Subcutaneous abdominal adipose tissue (tissue), 5 donors: ENCODE data around the gene NBEAL2.

Source experiments
- H3K27ac ChIP-seq: one replicate; pipeline ENCODE4 v1.7.0; 2013; ENCODE audit warnings: low read depth, mild to moderate bottlenecking, inconsistent platforms, low read length, moderate library complexity
- H3K27me3 ChIP-seq, 5 donors: one replicate each; pipeline ENCODE4 v1.7.0; 2013; ENCODE audit warnings: low read length in 5 of 5, inconsistent platforms in 1 of 5; ENCODE audit not compliant: control insufficient read depth in 5 of 5, insufficient read depth in 4 of 5
- H3K36me3 ChIP-seq, 5 donors: one replicate each; pipeline ENCODE4 v1.7.0; 2013; ENCODE audit warnings: low read length in 5 of 5; ENCODE audit not compliant: control insufficient read depth in 5 of 5, insufficient read depth in 5 of 5
- H3K4me1 ChIP-seq, 5 donors: one replicate each; pipeline ENCODE4 v1.7.0; 2013; ENCODE audit warnings: low read length in 5 of 5, mild to moderate bottlenecking in 3 of 5, moderate library complexity in 1 of 5; ENCODE audit not compliant: control insufficient read depth in 5 of 5, insufficient read depth in 5 of 5
- H3K4me3 ChIP-seq, 5 donors: one replicate each; pipeline ENCODE4 v1.7.0; 2013; ENCODE audit warnings: low read length in 5 of 5, low read depth in 1 of 5
- H3K9ac ChIP-seq, 5 donors: one replicate each; pipeline ENCODE4 v1.7.0; 2013; ENCODE audit warnings: low read length in 5 of 5, mild to moderate bottlenecking in 4 of 5, moderate library complexity in 3 of 5
- H3K9me3 ChIP-seq, 5 donors: one replicate each; pipeline ENCODE4 v1.7.0; 2013; ENCODE audit warnings: low read length in 5 of 5; ENCODE audit not compliant: control insufficient read depth in 5 of 5
- donor health status: healthy.
- donor health status: healthy.
- donor health status: healthy.
- donor health status: healthy.
- donor health status: healthy.

The NBEAL2 gene

GRCh38 chr3:46935168-46935858, 44.2 kb upstream of the NBEAL2 start:
- no peaks in the 10 kb centered on the region for H3K9me3 ChIP-seq
- H3K27ac ChIP-seq: peak overlapping the region; percentile 76
- H3K4me1 ChIP-seq: peaks cover 37 to 69% (median 67%) of the 10 kb centered on the region in 5 donors
- no peaks in the 10 kb centered on the region for H3K27me3 ChIP-seq
- no peak overlapping the region for H3K4me3 ChIP-seq
- H3K9ac ChIP-seq: peak overlapping the region in 1 of 5 donors; percentile 37
- peaks cover 0 to 42% (median 31%) of the 10 kb centered on the region in 5 donors for H3K36me3 ChIP-seq

DNA sequence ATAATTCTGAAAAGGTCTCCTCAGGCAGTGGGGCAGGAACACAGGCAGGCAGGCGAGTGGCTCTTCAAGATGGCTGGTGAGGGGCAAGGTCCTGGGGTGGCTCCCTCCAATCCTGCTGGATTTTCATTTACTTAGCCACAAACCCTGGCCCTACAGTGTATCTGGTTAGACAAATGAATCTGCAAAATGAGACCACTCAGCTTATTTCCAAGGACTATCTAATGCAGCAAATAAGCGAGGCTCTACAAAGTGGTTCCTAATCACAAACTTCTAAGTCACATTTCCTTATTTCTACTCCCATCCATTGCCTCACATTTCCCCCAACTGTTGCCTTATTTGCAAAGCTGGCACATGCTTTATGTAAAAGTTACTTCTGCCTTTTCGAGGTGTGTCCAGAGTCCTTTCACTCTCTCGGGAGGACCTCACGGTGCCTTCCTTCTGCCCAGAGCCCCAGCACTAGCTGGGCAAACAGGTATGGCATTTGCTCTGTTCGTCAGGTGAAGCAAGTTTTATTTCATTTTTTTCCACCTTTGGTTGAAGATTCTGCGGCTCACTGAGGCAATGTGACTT, 43.4 kb upstream of the NBEAL2 start:
- Histone ChIP-seq H3K9me3 (no peaks in the 10 kb centered on the region), H3K36me3 (peaks cover 0 to 49% (median 39%) of the 10 kb centered on the region in 5 donors), H3K27ac (peak overlapping the region; percentile 21), H3K27me3 (no peaks in the 10 kb centered on the region), H3K4me1 (peaks cover 31 to 61% (median 59%) of the 10 kb centered on the region in 5 donors), H3K4me3 (no peak overlapping the region), H3K9ac (no peak overlapping the region)

DNA sequence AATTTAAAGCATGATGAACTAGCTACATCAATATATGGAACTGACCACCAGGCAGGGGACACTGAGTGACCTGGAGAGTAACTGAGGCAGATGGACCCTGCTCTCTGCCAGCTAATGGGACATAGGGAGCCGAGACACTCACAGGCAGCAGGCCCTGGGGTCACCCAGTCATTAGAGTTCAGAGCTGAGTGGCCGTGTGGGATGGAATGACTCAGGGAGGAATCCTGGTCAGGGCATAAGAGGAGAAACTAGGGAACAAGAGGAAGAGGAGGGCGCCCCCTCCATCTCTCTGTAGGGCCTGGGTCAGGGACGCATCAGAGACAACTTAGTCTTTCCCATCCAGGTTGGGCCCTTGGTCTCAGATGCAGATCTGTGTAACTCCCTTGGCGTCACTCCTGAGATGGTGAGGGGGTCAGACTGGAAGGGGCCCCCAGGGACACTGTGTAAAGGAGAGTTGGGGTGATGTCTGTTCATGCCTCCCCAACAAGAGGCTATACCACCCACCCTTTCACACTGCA, 42.7 kb upstream of the NBEAL2 start:
- Histone ChIP-seq H3K9me3 (no peaks in the 10 kb centered on the region), H3K4me3 (no peak overlapping the region), H3K9ac (no peak overlapping the region), H3K36me3 (peaks cover 0 to 53% (median 39%) of the 10 kb centered on the region in 5 donors), H3K27ac (peak overlapping the region; percentile 21), H3K27me3 (no peaks in the 10 kb centered on the region), H3K4me1 (peaks cover 27 to 54% (median 52%) of the 10 kb centered on the region in 5 donors)

DNA sequence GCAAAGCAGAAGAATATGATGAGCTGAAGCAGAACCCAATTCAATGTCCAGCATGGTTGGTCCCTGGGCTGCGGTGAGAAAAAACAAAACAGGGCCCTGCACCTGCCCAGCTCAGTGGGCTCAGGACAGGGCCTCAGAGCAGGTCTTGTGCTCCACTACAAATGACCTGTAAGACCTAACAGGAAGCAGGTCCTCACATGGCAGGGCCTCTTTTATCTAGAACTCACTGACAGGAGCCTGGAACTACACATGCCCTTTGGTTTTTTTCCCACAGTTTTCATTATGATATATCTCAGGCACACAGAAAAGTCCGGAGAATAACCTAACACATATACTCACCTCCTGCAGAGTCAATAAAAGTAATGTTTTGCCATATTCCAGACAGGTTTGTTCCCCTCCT, 41.3 kb upstream of the NBEAL2 start:
- no peak overlapping the region for H3K4me3 ChIP-seq
- peaks cover 14 to 47% (median 44%) of the 10 kb centered on the region in 5 donors for H3K4me1 ChIP-seq
- H3K27ac ChIP-seq: no peak overlapping the region
- no peak overlapping the region for H3K9ac ChIP-seq
- peaks cover 0 to 61% (median 44%) of the 10 kb centered on the region in 5 donors for H3K36me3 ChIP-seq
- H3K9me3 ChIP-seq: no peaks in the 10 kb centered on the region
- no peaks in the 10 kb centered on the region for H3K27me3 ChIP-seq

- Histone ChIP-seq H3K27me3 (no peaks in the 10 kb centered on the region), H3K4me1 (peaks cover 6 to 44% (median 44%) of the 10 kb centered on the region in 5 donors), H3K4me3 (no peak overlapping the region), H3K9ac (no peak overlapping the region), H3K27ac (no peak overlapping the region), H3K9me3 (no peaks in the 10 kb centered on the region), H3K36me3 (peaks cover 0 to 64% (median 44%) of the 10 kb centered on the region in 5 donors)
Measured at GRCh38 chr3:46939578-46940445, 39.7 kb upstream of the NBEAL2 start.

- no peak overlapping the region for H3K9ac ChIP-seq
- no peaks in the 10 kb centered on the region for H3K27me3 ChIP-seq
- peaks cover 4 to 39% (median 32%) of the 10 kb centered on the region in 5 donors for H3K4me1 ChIP-seq
- H3K4me3 ChIP-seq: no peak overlapping the region
- H3K9me3 ChIP-seq: no peaks in the 10 kb centered on the region
- H3K36me3 ChIP-seq: peaks cover 0 to 66% (median 39%) of the 10 kb centered on the region in 5 donors
- no peak overlapping the region for H3K27ac ChIP-seq
Measured at GRCh38 chr3:46942076-46942475, 37.4 kb upstream of the NBEAL2 start.

DNA sequence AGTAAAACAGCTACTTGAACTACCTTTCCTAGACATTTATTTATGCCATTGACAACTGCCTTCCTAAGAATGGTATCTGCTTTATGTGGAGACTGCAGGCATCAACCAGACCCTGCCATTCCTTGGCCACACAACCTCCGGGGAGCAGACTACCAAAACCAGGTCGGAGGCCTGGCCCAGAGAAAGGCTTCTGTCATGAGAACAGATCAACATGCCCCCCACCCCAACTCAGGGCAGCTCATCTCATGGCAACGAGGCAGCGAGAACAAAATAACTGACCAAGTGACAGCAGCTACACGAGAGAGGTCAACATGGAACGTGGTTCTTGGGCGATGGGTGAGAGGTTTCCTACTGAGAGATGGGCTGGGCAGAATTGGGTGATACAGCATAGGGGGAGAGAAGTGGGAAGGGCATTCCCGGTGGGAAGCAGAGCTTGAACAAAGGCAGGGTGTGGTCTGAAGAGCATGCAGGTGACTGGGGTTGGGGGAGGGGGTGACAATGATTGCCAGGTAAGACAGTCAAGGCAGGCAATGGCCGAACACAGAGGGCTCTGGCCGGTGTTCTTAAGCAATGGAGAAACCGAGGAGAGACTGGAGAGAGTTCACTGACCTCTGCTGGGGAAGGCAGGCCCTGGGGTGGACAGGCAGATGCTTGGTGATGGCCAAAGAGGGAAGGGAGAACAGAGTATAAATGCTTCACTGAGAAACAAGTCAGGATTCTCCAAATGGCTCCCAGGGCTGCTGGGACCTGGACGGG, 36.8 kb upstream of the NBEAL2 start:
- peaks cover 0 to 60% (median 36%) of the 10 kb centered on the region in 5 donors for H3K36me3 ChIP-seq
- H3K9me3 ChIP-seq: no peaks in the 10 kb centered on the region
- no peaks in the 10 kb centered on the region for H3K27me3 ChIP-seq
- peaks cover 5 to 44% (median 38%) of the 10 kb centered on the region in 5 donors for H3K4me1 ChIP-seq
- no peak overlapping the region for H3K4me3 ChIP-seq
- no peak overlapping the region for H3K9ac ChIP-seq
- H3K27ac ChIP-seq: no peak overlapping the region

- Histone ChIP-seq H3K4me3 (no peak overlapping the region), H3K27ac (peak overlapping the region; percentile 50), H3K4me1 (peaks cover 8 to 53% (median 47%) of the 10 kb centered on the region in 5 donors), H3K27me3 (no peaks in the 10 kb centered on the region), H3K36me3 (peaks cover 0 to 52% (median 35%) of the 10 kb centered on the region in 5 donors), H3K9me3 (no peaks in the 10 kb centered on the region), H3K9ac (peak overlapping the region in 1 of 5 donors; percentile 12)
Measured at GRCh38 chr3:46943237-46944187, 36.0 kb upstream of the NBEAL2 start.
